Hematopoietic multipotent progenitor cell (in vitro differentiated cells): ENCODE data around the gene BTN2A1. TPM values are rescaled to one million over a fixed set of nuclear protein-coding genes. Genes with fewer than 3 reads are reported as not detected.
"Not testable (repeated sequence)": the region's sequence is repeated elsewhere in the genome, so short reads cannot be mapped to it uniquely, and the experiment has no call there.

Experiments used
- DNase-seq, 3 donors: peaks; one replicate each; pipeline ENCODE4 v3.0.0-alpha.2; 2011 to 2015; ENCODE audit warnings: low read depth in 2 of 3, low spot score in 2 of 3
- total RNA-seq: library from RNA; depleted of rRNA; stranded (reverse); fragments of >200 nt; gene quantifications from one replicate; pipeline ENCODE4 v1.2.3, GENCODE V29; 2012

The BTN2A1 gene
- total RNA-seq, 1 donor = 10.0 TPM

DNA sequence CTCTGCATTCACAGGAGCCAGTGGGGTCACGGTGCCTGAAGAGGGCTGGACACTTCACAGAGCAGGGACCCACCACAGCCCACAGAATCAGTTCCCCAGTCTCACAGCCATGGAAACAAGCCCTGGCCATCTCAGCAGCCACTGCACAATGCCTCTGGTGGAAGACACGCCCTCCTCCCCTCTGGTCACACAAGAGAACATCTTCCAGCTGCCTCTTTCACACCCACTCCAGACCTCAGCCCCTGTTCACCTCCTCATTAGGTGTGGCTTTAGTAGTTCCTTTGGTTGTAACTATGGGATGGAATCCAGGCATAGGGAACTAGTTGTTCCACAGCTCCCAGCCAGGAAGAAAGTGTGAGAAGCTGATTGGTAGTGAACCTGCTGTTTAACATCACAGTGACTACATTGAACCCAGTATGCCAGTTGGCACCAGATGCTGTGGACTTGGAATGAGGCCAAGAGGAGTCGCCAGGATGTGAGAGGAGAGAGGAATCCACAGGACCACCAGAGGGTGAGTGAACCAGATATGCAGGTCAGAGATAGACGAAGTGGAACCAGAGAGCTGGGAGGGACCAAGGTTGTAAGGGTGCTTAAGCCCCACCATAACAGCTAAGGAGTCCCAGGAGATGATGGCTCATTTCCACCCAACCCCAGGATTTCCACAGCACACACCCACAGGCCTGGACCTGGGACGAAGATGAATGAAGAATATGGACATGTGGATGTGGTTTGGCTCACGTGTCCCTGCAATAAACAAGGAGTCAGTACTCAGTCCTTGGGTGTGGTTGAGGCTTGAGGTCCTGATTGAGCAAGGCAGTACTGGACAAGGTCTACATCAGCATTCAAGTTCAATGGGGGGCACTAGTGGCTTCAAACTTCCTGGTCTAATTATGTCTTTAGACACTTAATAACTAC is 26.2 kb upstream of the BTN2A1 start:
- no peak for DNase-seq

DNA sequence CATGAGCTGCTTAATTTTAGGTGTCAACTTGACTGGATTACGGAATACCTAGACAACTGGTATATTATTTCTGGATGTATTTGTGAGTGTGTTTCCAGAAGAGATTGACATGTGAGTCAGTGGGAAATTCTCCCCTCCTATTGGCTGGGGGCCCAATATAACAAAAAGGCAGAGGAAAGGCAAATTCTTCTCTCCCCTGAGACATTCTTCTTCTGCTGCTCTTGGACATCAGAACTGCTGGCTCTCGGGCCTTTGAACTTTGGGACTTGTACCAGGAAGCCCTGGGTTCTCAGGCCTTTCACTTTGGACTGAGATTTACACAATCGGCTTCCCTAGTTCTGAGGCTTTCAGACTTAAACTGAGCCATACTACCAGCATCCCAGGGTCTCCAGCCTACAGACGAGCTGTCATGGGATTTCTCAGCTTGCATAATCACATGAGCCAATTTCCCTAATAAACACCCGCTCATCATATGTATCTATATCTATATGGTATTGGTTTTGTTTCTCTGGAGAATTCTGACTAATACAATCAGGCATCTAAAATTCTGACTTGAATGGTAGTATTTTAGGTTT is 25.0 kb upstream of the BTN2A1 start:
- DNase-seq = no peak

GRCh38 chr6:26433680-26434079 is 24.1 kb upstream of the BTN2A1 start:
- DNase-seq = not testable (repeated sequence)

DNA sequence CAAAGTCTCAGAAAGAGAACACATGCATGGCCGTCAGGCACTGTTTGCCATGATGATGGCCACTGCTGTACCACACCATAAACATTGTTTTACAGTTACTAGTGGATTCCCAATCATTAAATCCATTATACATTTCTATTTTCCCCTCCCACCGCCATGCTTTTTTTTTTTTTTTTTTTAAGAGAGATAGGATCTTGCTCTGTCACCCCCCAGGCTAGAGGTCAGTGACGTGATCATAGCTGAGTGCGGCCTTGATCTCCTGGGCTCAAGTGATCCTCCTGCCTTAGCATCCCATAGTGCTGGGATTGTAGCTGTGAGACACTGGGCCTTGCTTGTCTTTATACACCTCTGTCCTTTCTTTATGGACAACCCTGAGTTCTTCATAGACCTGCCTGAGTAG is 21.7 kb upstream of the BTN2A1 start:
- DNase-seq = no peak

DNA sequence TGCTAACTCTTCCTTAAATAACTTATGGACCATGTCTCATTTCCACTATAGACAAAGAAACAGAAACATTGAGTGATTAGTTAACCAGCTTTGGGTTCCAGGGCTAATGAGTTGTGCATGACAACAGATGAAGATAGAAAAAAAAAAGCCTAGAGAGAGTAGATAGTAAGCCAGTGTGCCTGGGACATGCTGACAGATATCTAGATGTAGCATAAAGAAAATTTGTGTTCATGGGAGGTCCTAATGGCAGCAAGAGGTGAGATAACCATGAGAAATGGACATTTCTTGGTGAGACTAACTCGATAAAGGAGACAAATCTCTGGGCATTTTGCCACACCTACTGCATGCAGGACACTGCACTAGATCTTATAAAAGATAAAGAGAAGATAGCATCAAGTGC is 20.2 kb upstream of the BTN2A1 start:
- DNase-seq = no peak

- no peak for DNase-seq
Measured at GRCh38 chr6:26438000-26438399, 19.8 kb upstream of the BTN2A1 start.

GRCh38 chr6:26439151-26440125 is 18.3 kb upstream of the BTN2A1 start:
- DNase-seq = no peak

GRCh38 chr6:26440977-26441358 is 16.8 kb upstream of the BTN2A1 start:
- DNase-seq = no peak

- no peak for DNase-seq
Measured at GRCh38 chr6:26441977-26442376, 15.8 kb upstream of the BTN2A1 start.

DNA sequence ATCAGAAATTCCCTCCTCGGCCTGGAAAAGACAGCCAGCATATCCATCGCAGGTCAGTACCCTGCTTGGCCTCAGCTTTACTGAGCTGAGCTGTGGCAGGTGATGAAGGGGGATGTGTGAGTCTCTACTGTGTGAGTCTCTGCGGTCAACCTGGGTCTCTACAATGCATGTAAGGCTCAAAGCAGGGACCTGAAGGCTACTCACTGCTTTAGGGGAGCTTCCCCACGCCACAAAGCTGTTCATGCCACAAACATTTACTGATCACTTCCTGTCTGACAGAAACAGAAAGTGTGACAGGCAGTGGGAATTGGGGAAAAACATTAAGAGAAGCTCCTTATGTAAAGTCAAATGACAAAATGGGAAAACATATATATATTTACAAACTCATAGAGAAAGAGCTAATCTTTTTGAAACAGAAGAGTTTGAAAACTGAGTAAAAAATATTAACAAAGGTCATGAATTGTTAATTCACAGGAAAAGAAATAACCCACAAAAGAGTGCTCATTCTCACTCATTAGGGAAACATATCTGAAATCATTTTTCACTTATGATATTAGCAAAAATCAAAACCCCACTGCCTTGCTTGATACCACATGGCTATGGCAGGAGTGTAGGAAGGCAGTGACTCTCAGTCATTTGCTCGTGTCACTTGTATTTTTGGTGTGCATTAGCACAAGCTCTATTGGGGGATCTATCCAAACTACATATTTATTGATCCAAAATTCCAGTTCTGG is 11.7 kb upstream of the BTN2A1 start:
- no peak for DNase-seq

- DNase-seq = no peak
Measured at GRCh38 chr6:26447257-26447656, 10.5 kb upstream of the BTN2A1 start.

DNA sequence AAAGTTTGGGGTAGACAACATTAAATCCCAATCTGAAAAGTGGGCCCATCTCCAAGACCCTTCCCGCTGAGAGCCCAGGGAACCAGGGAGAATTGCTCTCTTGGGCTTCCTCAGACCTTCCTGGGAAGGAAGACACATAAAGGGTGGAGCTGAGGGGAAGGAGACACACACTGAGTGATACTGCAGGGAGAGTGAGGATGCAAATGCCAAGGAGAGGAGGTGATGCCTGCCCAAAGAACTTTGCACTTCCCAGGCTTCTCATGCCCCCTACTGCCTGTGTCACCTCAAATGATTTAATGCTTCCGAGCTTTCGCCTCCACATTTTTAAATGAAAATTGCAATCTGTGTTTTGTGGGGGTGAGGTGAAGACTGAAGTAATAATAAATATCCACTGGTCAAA is 7.5 kb upstream of the BTN2A1 start:
- no peak for DNase-seq

- no peak for DNase-seq
Measured at GRCh38 chr6:26452631-26453235, 5.0 kb upstream of the BTN2A1 start.

GRCh38 chr6:26454631-26455030 is 3.1 kb upstream of the BTN2A1 start:
- no peak for DNase-seq

GRCh38 chr6:26455357-26455970 is 2.3 kb upstream of the BTN2A1 start:
- no peak for DNase-seq

DNA sequence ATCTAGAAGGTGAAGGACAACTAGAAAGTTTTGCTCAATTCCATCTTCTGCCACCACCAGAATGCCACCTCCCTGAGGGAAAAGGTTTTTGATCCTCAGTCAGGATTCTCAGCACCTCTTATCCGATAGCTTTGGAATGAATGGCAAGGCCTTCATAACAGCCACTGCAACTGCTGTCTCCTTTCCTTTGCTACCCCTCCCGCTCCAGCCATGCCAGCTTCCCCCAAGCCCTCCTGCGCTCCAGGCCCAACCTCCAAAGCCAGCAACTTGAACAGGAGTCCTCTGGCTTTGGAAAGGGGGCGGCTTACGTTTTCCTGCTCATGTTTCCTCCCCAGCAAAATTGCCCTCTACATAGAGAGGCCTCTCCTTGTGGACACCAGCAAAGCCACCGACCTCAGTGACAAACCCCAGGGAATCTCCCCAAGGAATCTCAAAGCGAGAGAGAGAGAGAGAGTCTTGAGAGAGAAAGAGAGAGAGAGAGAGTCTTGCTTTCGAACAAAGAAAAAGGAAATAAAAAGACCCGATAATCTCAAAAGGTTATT is 420 bp upstream of the BTN2A1 start:
- DNase-seq = no peak

DNA sequence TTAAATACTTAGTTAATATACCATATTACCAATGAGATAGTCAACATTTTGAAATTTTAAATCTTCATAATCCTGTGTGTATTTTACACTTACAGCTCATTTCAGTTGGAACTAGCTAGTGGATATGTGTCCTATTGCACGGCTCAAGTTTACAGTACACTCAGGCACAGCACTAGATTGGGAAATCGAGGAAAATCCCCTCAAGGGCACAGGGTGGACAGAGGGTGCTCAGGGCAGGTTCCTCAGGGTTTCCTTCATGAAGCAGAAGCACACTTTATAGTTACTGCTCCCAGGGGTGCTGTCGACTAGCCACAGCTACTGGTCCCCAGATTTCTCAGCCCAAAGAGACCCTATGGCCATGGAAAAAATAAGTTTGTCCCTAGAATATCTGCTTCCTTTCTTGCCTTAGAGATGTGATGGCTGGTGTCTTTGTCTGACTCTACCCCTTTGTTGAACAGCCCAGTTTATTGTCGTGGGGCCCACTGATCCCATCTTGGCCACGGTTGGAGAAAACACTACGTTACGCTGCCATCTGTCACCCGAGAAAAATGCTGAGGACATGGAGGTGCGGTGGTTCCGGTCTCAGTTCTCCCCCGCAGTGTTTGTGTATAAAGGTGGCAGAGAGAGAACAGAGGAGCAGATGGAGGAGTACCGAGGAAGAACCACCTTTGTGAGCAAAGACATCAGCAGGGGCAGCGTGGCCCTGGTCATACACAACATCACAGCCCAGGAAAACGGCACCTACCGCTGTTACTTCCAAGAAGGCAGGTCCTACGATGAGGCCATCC is 1.5 kb downstream of the BTN2A1 start:
- no peak for DNase-seq

- DNase-seq = not testable (repeated sequence)
Measured at GRCh38 chr6:26461353-26461752, 3.6 kb downstream of the BTN2A1 start.

DNA sequence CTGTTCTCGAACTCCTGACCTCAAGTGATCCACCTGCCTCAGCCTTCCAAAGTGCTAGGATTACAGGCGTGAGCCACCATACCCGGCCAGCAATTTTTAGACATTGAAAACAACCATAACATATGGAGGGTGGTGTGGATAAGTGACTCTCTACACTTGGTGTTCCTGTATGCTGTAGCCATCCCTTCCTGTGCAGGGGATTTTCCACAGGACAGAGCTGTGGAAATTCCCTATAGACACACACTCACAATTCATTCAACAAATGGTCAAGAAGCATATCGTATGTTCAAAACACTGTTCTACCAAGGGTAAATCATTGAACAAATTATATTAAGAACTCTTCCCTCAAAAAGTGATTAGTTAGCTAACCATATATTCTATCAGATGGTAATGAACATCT is 6.3 kb downstream of the BTN2A1 start:
- DNase-seq = no peak
